Measurements from ENCODE around the gene CACNG5.
"Not testable (repeated sequence)": the region's sequence is repeated elsewhere in the genome, so short reads cannot be mapped to it uniquely, and the experiment has no call there.

The CACNG5 gene

DNA sequence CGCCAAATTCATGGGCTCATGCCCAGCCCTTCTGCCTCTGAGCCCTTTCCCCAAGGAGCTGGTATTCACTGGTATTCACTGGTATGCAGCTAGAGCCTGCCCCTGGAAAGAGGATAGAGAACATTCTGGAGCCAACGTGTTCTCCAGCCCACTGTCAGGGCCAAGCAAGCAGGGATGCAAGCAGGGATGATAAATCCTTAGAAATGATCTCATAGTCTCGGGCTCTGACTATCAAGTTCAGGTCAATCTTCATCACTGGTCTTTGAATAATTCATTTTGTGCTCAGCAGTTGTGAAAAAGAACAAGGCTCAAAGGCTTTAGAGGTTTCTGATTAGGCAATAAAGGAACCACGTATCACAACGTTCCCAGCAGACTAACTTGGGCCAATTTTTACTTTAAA lies 57.3 kb downstream of the CACNG5 start:
- POLR2A ChIA-PET, result no interaction called here
- DNase-seq, result no peak
- no peaks in the 10 kb centered on the region for H3K4me1 ChIP-seq (ENCODE audit: control extremely low read depth in 1 of 4, control insufficient read depth in 4 of 4, insufficient read depth in 4 of 4, low read length in 3 of 4)
- no peak overlapping the region for H3K27ac ChIP-seq (ENCODE audit: insufficient read depth in 1 of 2, low read depth in 1 of 2, low read length in 2 of 2, poor library complexity in 1 of 2, severe bottlenecking in 2 of 2)
- H3K4me3 ChIP-seq (ENCODE audit: control insufficient read depth in 1 of 7, extremely low read depth in 1 of 7, insufficient read depth in 4 of 7, low read depth in 2 of 7, low read length in 6 of 7), result no peak overlapping the region
- H3K36me3 ChIP-seq (ENCODE audit: control insufficient read depth in 4 of 4, insufficient read depth in 4 of 4, low read length in 3 of 4), result no peaks in the 10 kb centered on the region
- 92% methylated on average over 2 of the region's 5 CpGs for WGBS (ENCODE audit: insufficient coverage)
- CTCF ChIA-PET, result no interaction called here
- peaks cover 0 to 22% (median 2%) of the 10 kb centered on the region in 5 experiments for H3K27me3 ChIP-seq (replicated peaks in 2 of 5; ENCODE audit: control insufficient read depth in 4 of 5, insufficient read depth in 5 of 5, low read length in 4 of 5)
- H3K9me3 ChIP-seq (ENCODE audit: control extremely low read depth in 1 of 5, control insufficient read depth in 4 of 5, insufficient read depth in 2 of 5, low read depth in 1 of 5, low read length in 4 of 5), result no peaks in the 10 kb centered on the region

DNA sequence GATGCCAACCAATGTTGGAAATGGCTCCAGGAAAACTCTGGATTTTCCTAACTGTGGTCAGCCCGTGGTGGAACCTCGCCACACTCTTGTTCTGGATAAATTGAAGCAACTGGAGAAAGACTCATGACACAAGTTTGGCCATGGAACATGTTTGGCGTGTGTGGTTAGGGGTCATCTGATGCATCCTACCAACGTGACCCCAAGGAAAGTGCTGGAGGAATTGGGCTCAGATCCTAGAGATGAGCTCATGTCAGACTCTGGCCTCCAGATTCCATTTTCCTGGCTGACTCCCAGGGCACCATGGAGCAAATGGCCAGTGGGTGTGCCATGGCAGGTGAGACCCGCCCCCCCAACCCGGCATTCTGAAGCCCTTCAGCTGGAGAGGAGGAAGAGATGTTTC lies 58.5 kb downstream of the CACNG5 start:
- CTCF ChIA-PET, result no interaction called here

DNA sequence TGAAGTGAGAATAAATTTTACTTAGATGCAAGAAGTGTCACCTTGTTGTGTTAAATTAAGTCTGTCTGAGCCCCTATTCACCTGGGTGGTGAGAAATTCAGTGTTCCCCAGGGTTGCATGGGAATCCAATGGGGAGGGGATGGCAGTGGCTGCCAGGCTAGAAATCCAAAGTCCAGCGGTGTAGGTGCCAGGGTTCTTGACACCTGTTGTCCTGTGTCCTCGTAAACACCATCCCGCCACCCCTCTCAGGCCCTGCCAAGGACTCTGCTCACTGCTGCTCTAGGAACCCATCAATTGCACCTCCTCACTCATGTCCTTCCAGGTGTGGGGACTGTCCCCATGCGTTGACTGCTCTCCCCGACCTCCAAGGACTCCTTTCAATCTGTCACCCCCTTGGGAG lies 58.9 kb downstream of the CACNG5 start:
- Histone ChIP-seq H3K36me3 (ENCODE audit: control insufficient read depth in 4 of 4, insufficient read depth in 4 of 4, low read length in 3 of 4) (no peaks in the 10 kb centered on the region), H3K27me3 (replicated peaks in 2 of 5; ENCODE audit: control insufficient read depth in 4 of 5, insufficient read depth in 5 of 5, low read length in 4 of 5) (peaks cover 0 to 22% (median 4%) of the 10 kb centered on the region in 5 experiments), H3K9me3 (ENCODE audit: control extremely low read depth in 1 of 5, control insufficient read depth in 4 of 5, insufficient read depth in 2 of 5, low read depth in 1 of 5, low read length in 4 of 5) (no peaks in the 10 kb centered on the region), H3K4me1 (ENCODE audit: control extremely low read depth in 1 of 4, control insufficient read depth in 4 of 4, insufficient read depth in 4 of 4, low read length in 3 of 4) (no peaks in the 10 kb centered on the region), H3K4me3 (ENCODE audit: control insufficient read depth in 1 of 7, extremely low read depth in 1 of 7, insufficient read depth in 4 of 7, low read depth in 2 of 7, low read length in 6 of 7) (no peak overlapping the region), H3K27ac (ENCODE audit: insufficient read depth in 1 of 2, low read depth in 1 of 2, low read length in 2 of 2, poor library complexity in 1 of 2, severe bottlenecking in 2 of 2) (no peak overlapping the region)
- CTCF ChIA-PET, result no interaction called here
- POLR2A ChIA-PET, result no interaction called here
- WGBS (ENCODE audit: insufficient coverage), result 96% methylated on average over 3 of the region's 5 CpGs
- no peak for DNase-seq

More for the DNA sequence above, 58.5 kb downstream of the CACNG5 start:
- Histone ChIP-seq H3K4me3 (ENCODE audit: control insufficient read depth in 1 of 7, extremely low read depth in 1 of 7, insufficient read depth in 4 of 7, low read depth in 2 of 7, low read length in 6 of 7) (no peak overlapping the region), H3K9me3 (ENCODE audit: control extremely low read depth in 1 of 5, control insufficient read depth in 4 of 5, insufficient read depth in 2 of 5, low read depth in 1 of 5, low read length in 4 of 5) (no peaks in the 10 kb centered on the region), H3K27ac (ENCODE audit: insufficient read depth in 1 of 2, low read depth in 1 of 2, low read length in 2 of 2, poor library complexity in 1 of 2, severe bottlenecking in 2 of 2) (no peak overlapping the region), H3K27me3 (replicated peaks in 2 of 5; ENCODE audit: control insufficient read depth in 4 of 5, insufficient read depth in 5 of 5, low read length in 4 of 5) (peaks cover 0 to 22% (median 4%) of the 10 kb centered on the region in 5 experiments), H3K4me1 (ENCODE audit: control extremely low read depth in 1 of 4, control insufficient read depth in 4 of 4, insufficient read depth in 4 of 4, low read length in 3 of 4) (no peaks in the 10 kb centered on the region), H3K36me3 (ENCODE audit: control insufficient read depth in 4 of 4, insufficient read depth in 4 of 4, low read length in 3 of 4) (no peaks in the 10 kb centered on the region)
- no peak for DNase-seq
- POLR2A ChIA-PET, result no interaction called here
- 87% methylated on average over 6 of the region's 6 CpGs for WGBS (ENCODE audit: insufficient coverage)

DNA sequence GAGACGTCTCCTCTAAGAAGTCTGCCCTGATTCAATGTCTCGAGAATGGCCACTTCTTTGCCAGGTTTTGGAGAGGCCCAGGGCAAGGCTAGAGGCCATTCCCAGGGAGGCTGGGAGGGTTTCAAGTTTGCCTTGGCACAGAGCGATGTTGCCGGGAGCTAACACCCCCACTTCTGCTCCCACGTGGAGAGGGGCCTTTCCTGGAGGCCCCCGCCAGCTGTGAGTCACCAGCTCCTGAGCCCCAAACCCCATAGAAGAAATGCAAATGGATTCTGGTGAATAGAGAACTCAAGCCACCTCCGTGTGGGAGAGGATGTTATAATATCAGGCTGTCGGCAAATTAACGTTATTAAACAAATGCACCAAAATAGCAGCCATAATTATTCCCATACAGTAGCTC lies 62.2 kb downstream of the CACNG5 start:
- Histone ChIP-seq H3K36me3 (ENCODE audit: control insufficient read depth in 4 of 4, insufficient read depth in 4 of 4, low read length in 3 of 4) (no peaks in the 10 kb centered on the region), H3K27me3 (replicated peaks in 2 of 5; ENCODE audit: control insufficient read depth in 4 of 5, insufficient read depth in 5 of 5, low read length in 4 of 5) (peaks cover 0 to 22% (median 6%) of the 10 kb centered on the region in 5 experiments), H3K9me3 (ENCODE audit: control extremely low read depth in 1 of 5, control insufficient read depth in 4 of 5, insufficient read depth in 2 of 5, low read depth in 1 of 5, low read length in 4 of 5) (no peaks in the 10 kb centered on the region), H3K27ac (ENCODE audit: insufficient read depth in 1 of 2, low read depth in 1 of 2, low read length in 2 of 2, poor library complexity in 1 of 2, severe bottlenecking in 2 of 2) (no peak overlapping the region), H3K4me3 (ENCODE audit: control insufficient read depth in 1 of 7, extremely low read depth in 1 of 7, insufficient read depth in 4 of 7, low read depth in 2 of 7, low read length in 6 of 7) (no peak overlapping the region), H3K4me1 (ENCODE audit: control extremely low read depth in 1 of 4, control insufficient read depth in 4 of 4, insufficient read depth in 4 of 4, low read length in 3 of 4) (no peaks in the 10 kb centered on the region)
- no peak for DNase-seq
- CTCF ChIA-PET, result interaction anchor here (1.2 kb wide), 1 partner anchor 169 kb away, joined by 3 read pairs; no protein-coding TSS in a partner anchor
- POLR2A ChIA-PET, result no interaction called here
- 92% methylated on average over 4 of the region's 9 CpGs for WGBS (ENCODE audit: insufficient coverage)

DNA sequence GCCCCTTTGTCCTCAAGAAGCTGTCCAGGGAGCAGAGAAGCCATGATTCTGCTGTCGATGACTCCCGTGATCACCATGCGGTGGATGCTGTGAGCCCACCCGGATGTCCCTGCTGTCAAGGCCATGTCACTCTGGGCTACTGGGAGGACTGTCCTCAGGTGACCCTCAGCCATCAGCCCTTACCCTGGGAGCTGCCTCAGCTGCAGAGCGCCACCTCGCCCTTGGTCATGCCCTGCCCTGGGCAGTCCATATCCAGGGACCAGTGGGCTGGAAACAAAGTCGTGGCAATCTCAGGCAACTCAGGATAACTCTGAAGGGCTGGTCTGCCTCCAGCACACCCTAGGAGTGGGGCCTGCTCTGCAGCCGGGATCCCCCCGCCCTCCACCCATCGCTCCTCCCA lies 63.6 kb downstream of the CACNG5 start:
- DNase-seq, result no peak
- CTCF ChIA-PET, result no interaction called here
- WGBS (ENCODE audit: insufficient coverage), result 89% methylated on average over 10 of the region's 10 CpGs
- no peak overlapping the region for H3K27ac ChIP-seq (ENCODE audit: insufficient read depth in 1 of 2, low read depth in 1 of 2, low read length in 2 of 2, poor library complexity in 1 of 2, severe bottlenecking in 2 of 2)
- no peak overlapping the region for H3K4me3 ChIP-seq (ENCODE audit: control insufficient read depth in 1 of 7, extremely low read depth in 1 of 7, insufficient read depth in 4 of 7, low read depth in 2 of 7, low read length in 6 of 7)
- no peaks in the 10 kb centered on the region for H3K36me3 ChIP-seq (ENCODE audit: control insufficient read depth in 4 of 4, insufficient read depth in 4 of 4, low read length in 3 of 4)
- no peaks in the 10 kb centered on the region for H3K4me1 ChIP-seq (ENCODE audit: control extremely low read depth in 1 of 4, control insufficient read depth in 4 of 4, insufficient read depth in 4 of 4, low read length in 3 of 4)
- H3K9me3 ChIP-seq (ENCODE audit: control extremely low read depth in 1 of 5, control insufficient read depth in 4 of 5, insufficient read depth in 2 of 5, low read depth in 1 of 5, low read length in 4 of 5), result no peaks in the 10 kb centered on the region
- peaks cover 0 to 17% (median 6%) of the 10 kb centered on the region in 5 experiments for H3K27me3 ChIP-seq (replicated peaks in 2 of 5; ENCODE audit: control insufficient read depth in 4 of 5, insufficient read depth in 5 of 5, low read length in 4 of 5)
- POLR2A ChIA-PET, result no interaction called here

DNA sequence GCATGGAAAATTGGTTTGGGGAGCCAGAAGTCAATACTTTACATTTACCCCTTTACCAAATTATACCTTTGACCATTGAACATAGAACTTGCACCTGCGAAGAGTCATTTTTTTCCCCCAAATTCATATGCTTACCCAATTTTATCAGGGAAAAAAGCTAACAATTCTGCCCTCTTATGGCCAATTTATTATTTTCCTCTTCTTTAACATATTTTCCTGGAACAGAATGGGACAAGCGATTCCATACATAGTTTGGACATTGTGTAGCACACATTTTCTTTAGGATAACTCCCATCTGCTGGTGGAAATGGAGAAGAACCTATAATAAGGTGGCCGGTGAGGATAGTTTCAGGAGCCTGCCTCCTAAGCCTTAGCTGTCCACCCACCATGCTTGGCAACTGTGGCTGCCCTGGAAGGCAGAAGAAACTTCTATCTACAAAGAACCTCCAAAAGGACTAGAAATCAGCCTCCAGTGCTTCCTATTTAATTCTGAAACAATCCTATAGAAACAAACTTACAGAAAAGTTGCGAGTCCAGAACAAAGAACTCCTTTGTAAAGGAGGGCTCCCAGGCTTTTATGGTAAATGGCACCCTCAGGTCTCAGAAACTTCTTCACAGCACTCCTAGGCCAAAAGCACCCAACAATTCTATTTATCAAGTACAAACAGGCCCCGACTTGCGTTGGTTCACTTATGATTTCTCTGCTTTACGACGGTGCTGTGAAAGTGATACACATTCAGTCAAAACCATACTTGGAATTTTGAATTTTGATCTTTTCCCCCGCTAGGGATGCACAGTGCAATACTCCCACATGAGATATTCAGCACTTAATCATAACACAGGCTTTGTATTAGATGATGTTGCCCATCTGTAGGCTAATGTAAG lies 65.5 kb downstream of the CACNG5 start:
- Histone ChIP-seq H3K36me3 (ENCODE audit: control insufficient read depth in 4 of 4, insufficient read depth in 4 of 4, low read length in 3 of 4) (no peaks in the 10 kb centered on the region), H3K27me3 (replicated peaks in 2 of 5; ENCODE audit: control insufficient read depth in 4 of 5, insufficient read depth in 5 of 5, low read length in 4 of 5) (peaks cover 0 to 6% (median 4%) of the 10 kb centered on the region in 5 experiments), H3K4me3 (ENCODE audit: control insufficient read depth in 1 of 7, extremely low read depth in 1 of 7, insufficient read depth in 4 of 7, low read depth in 2 of 7, low read length in 6 of 7) (no peak overlapping the region), H3K9me3 (ENCODE audit: control extremely low read depth in 1 of 5, control insufficient read depth in 4 of 5, insufficient read depth in 2 of 5, low read depth in 1 of 5, low read length in 4 of 5) (no peaks in the 10 kb centered on the region), H3K4me1 (ENCODE audit: control extremely low read depth in 1 of 4, control insufficient read depth in 4 of 4, insufficient read depth in 4 of 4, low read length in 3 of 4) (no peaks in the 10 kb centered on the region), H3K27ac (ENCODE audit: insufficient read depth in 1 of 2, low read depth in 1 of 2, low read length in 2 of 2, poor library complexity in 1 of 2, severe bottlenecking in 2 of 2) (no peak overlapping the region)
- POLR2A ChIA-PET, result no interaction called here
- 81% methylated on average over 8 of the region's 9 CpGs for whole genome bisulfite sequencing (ENCODE audit: insufficient coverage)
- no peak for DNase-seq
- CTCF ChIA-PET, result interaction anchor here (0.8 to 1.6 kb wide), 3 partner anchors 45 to 175 kb away, joined by 3 to 5 read pairs (median 3); no protein-coding TSS in a partner anchor

DNA sequence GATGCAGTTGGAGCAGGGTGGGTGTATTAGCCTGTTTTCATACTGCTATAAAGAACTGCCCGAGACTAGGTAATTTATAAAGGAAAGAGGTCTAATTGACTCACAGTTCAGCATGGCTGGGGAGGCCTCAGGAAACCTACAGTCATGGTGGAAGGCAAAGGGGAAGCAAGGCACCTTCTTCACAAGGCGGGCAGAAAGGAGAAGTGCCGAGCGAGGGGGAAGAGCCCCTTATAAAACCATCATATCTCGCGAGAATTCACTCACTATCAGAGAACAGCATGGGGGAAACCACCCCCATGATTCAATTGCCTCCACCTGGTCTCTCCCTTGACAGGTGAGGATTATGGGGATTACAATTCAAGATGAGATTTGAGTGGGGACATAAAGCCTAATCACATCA lies 68.4 kb downstream of the CACNG5 start:
- POLR2A ChIA-PET; H3K27ac ChIP-seq (ENCODE audit: insufficient read depth in 1 of 2, low read depth in 1 of 2, low read length in 2 of 2, poor library complexity in 1 of 2, severe bottlenecking in 2 of 2); H3K4me1 ChIP-seq (ENCODE audit: control extremely low read depth in 1 of 4, control insufficient read depth in 4 of 4, insufficient read depth in 4 of 4, low read length in 3 of 4); H3K27me3 ChIP-seq (replicated peaks in 2 of 5; ENCODE audit: control insufficient read depth in 4 of 5, insufficient read depth in 5 of 5, low read length in 4 of 5); H3K36me3 ChIP-seq (ENCODE audit: control insufficient read depth in 4 of 4, insufficient read depth in 4 of 4, low read length in 3 of 4); H3K4me3 ChIP-seq (ENCODE audit: control insufficient read depth in 1 of 7, extremely low read depth in 1 of 7, insufficient read depth in 4 of 7, low read depth in 2 of 7, low read length in 6 of 7); H3K9me3 ChIP-seq (ENCODE audit: control extremely low read depth in 1 of 5, control insufficient read depth in 4 of 5, insufficient read depth in 2 of 5, low read depth in 1 of 5, low read length in 4 of 5): not testable (repeated sequence)
- CTCF ChIA-PET, result interaction anchor here (0.8 to 2.2 kb wide), 4 partner anchors 175 to 189 kb away, joined by 4 to 8 read pairs (median 4); no protein-coding TSS in a partner anchor
- no CpG with 5 or more reads among the region's 6 CpGs for WGBS (ENCODE audit: insufficient coverage)
- DNase-seq, result peak; percentile 22 to 88 (median 86)
